GM19324 (cell line): ENCODE results near the gene ZNF609.

Experiments used
- ATAC-seq: cut with Tn5 transposase; IDR thresholded peaks from one replicate; pipeline ENCODE4 v1.9.1; 2021; ENCODE audit warnings: mild to moderate bottlenecking, moderate library complexity; ENCODE audit not compliant: unreplicated experiment, low FRiP score

ZNF609 gene

GRCh38 chr15:64706011-64706911 is 245.9 kb downstream of the ZNF609 start:
- no peak for ATAC-seq

- ATAC-seq: no peak
Observed at GRCh38 chr15:64710676-64711428, 250.5 kb downstream of the ZNF609 start.

- no peak for ATAC-seq
Observed at GRCh38 chr15:64712353-64712752, 252.0 kb downstream of the ZNF609 start.

- ATAC-seq: no peak
Observed at GRCh38 chr15:64713592-64713991, 253.2 kb downstream of the ZNF609 start.

- no peak for ATAC-seq
Observed at GRCh38 chr15:64716452-64716851, 256.1 kb downstream of the ZNF609 start.

- no peak for ATAC-seq
Observed at GRCh38 chr15:64717130-64717529, 256.8 kb downstream of the ZNF609 start.

GRCh38 chr15:64717735-64718495 is 257.5 kb downstream of the ZNF609 start:
- ATAC-seq: no peak

- ATAC-seq: no peak
Observed at GRCh38 chr15:64720188-64720587, 259.8 kb downstream of the ZNF609 start.

- ATAC-seq: no peak
Observed at GRCh38 chr15:64730151-64730550, 269.8 kb downstream of the ZNF609 start.

GRCh38 chr15:64731012-64731804 is 270.8 kb downstream of the ZNF609 start:
- ATAC-seq: no peak

- no peak for ATAC-seq
Observed at GRCh38 chr15:64731805-64732151, 271.4 kb downstream of the ZNF609 start.

GRCh38 chr15:64732156-64732860 is 271.9 kb downstream of the ZNF609 start:
- no peak for ATAC-seq
